CD4-positive, CD25-positive, alpha-beta regulatory T cell (primary cell): ENCODE measurements around the gene CCT7. TPM values are rescaled to one million over a fixed set of nuclear protein-coding genes. Genes with fewer than 3 reads are reported as not detected.
A peak's percentile ranks its signal among the peaks of the same experiment; 100 is the strongest.

ENCODE experiments used
- ATAC-seq, 2 donors: fragments of 150-1000 bp; cut with Tn5 transposase; one replicate each; pipeline ENCODE4 v1.10.0; 2021; ENCODE audit warnings: low read depth in 2 of 2, moderate number of reproducible peaks in 2 of 2, moderate library complexity in 1 of 2
- DNase-seq, 3 donors: peaks; one replicate each; pipeline versions ENCODE4 v3.0.0 to v3.0.0-alpha.2; 2012 to 2022; ENCODE audit warnings: mixed read lengths in 1 of 3
- H3K27ac ChIP-seq: one replicate; pipeline ENCODE4 v1.7.0; 2013; ENCODE audit warnings: mild to moderate bottlenecking, low read length; ENCODE audit not compliant: insufficient read depth, poor library complexity, severe bottlenecking
- H3K27me3 ChIP-seq: one replicate; pipeline ENCODE4 v1.7.0; 2013; ENCODE audit warnings: low read length; ENCODE audit not compliant: control insufficient read depth, insufficient read depth
- H3K36me3 ChIP-seq: one replicate; pipeline ENCODE4 v1.7.0; 2013; ENCODE audit warnings: mild to moderate bottlenecking, low read length, moderate library complexity; ENCODE audit not compliant: control insufficient read depth, insufficient read depth
- H3K4me1 ChIP-seq: 2 replicates; pipeline ENCODE4 v1.7.0; 2013; ENCODE audit warnings: mild to moderate bottlenecking, low read length; ENCODE audit not compliant: insufficient read depth, control insufficient read depth, poor library complexity, severe bottlenecking
- H3K4me3 ChIP-seq: one replicate; pipeline ENCODE4 v1.7.0; 2013; ENCODE audit warnings: low read depth, mild to moderate bottlenecking, low read length, moderate library complexity
- H3K9me3 ChIP-seq, 2 experiments: 1 replicate in 1 of 2; 2 replicates in 1 of 2; pipeline ENCODE4 v1.7.0; 2013; ENCODE audit warnings: low read length in 2 of 2, mild to moderate bottlenecking in 1 of 2, moderate library complexity in 1 of 2; ENCODE audit not compliant: control insufficient read depth in 2 of 2
- H3K27ac Mint-ChIP-seq, 3 donors: one replicate each; pipeline ENCODE4 v1.8.0; 2020 to 2022; ENCODE audit warnings: mild to moderate bottlenecking in 3 of 3, mixed read lengths in 3 of 3, moderate library complexity in 2 of 3
- H3K27me3 Mint-ChIP-seq: one replicate; pipeline ENCODE4 v1.8.0; 2022; ENCODE audit warnings: mild to moderate bottlenecking, mixed read lengths
- H3K36me3 Mint-ChIP-seq: one replicate; pipeline ENCODE4 v1.8.0; 2020; ENCODE audit warnings: mixed read lengths
- H3K4me1 Mint-ChIP-seq, 4 donors: one replicate each; pipeline ENCODE4 v1.8.0; 2020 to 2022; ENCODE audit warnings: mixed read lengths in 4 of 4, mild to moderate bottlenecking in 1 of 4
- H3K4me3 Mint-ChIP-seq, 4 donors: one replicate each; pipeline ENCODE4 v1.8.0; 2020 to 2022; ENCODE audit warnings: mild to moderate bottlenecking in 4 of 4, mixed read lengths in 4 of 4, moderate library complexity in 3 of 4
- H3K9me3 Mint-ChIP-seq, 7 donors: one replicate each; pipeline ENCODE4 v1.8.0; 2020 to 2022; ENCODE audit warnings: mixed read lengths in 7 of 7, mild to moderate bottlenecking in 3 of 7, moderate library complexity in 2 of 7
- polyA plus RNA-seq, 4 donors: library from polyadenylated mRNA; unstranded; fragments of 300-500 nt; fragmentation: Illumina TruSeq; gene quantifications; one replicate each; pipeline ENCODE4 v1.2.3, GENCODE V29; 2021
- total RNA-seq: library from RNA; stranded (reverse); gene quantifications from one replicate; pipeline ENCODE4 v1.2.3, GENCODE V29; 2022

Gene CCT7
- total and polyA plus RNA-seq, 5 donors from 2014 or later: 114 to 287 (median 275) TPM

- no peak overlapping the region for H3K27ac ChIP-seq
- H3K9me3 ChIP-seq: no peaks in the 10 kb centered on the region
- DNase-seq (no peak), ATAC-seq (no peak)
- Mint-ChIP-seq H3K27me3 (no peaks in the 10 kb centered on the region), H3K4me1 (peaks cover 6 to 15% (median 10%) of the 10 kb centered on the region in 4 donors), H3K27ac (no peak overlapping the region), H3K36me3 (peaks cover 26% of the 10 kb centered on the region), H3K9me3 (no peaks in the 10 kb centered on the region), H3K4me3 (no peak overlapping the region)
- no peak overlapping the region for H3K4me3 ChIP-seq
- peaks cover 89% of the 10 kb centered on the region for H3K36me3 ChIP-seq
- no peaks in the 10 kb centered on the region for H3K4me1 ChIP-seq
- no peaks in the 10 kb centered on the region for H3K27me3 ChIP-seq
These were observed 9.9 kb downstream of the CCT7 start for GRCh38 chr2:73243884-73244570.

GRCh38 chr2:73244580-73244979 is 10.5 kb downstream of the CCT7 start:
- H3K4me1 ChIP-seq: no peaks in the 10 kb centered on the region

GRCh38 chr2:73246850-73247249 is 12.7 kb downstream of the CCT7 start:
- Histone ChIP-seq H3K9me3 (no peaks in the 10 kb centered on the region), H3K27ac (no peak overlapping the region), H3K4me3 (no peak overlapping the region), H3K36me3 (peaks cover 92% of the 10 kb centered on the region), H3K4me1 (no peaks in the 10 kb centered on the region), H3K27me3 (no peaks in the 10 kb centered on the region)
- no peaks in the 10 kb centered on the region for H3K9me3 Mint-ChIP-seq
- H3K36me3 Mint-ChIP-seq: peaks cover 45% of the 10 kb centered on the region
- peaks cover 0 to 10% (median 6%) of the 10 kb centered on the region in 4 donors for H3K4me1 Mint-ChIP-seq
- H3K27ac Mint-ChIP-seq: no peak overlapping the region
- DNase-seq (no peak), ATAC-seq (no peak)
- no peaks in the 10 kb centered on the region for H3K27me3 Mint-ChIP-seq
- H3K4me3 Mint-ChIP-seq: no peak overlapping the region

More at GRCh38 chr2:73244580-73244979, 10.5 kb downstream of the CCT7 start:
- Mint-ChIP-seq H3K4me1 (peaks cover 1 to 10% (median 7%) of the 10 kb centered on the region in 4 donors), H3K9me3 (no peaks in the 10 kb centered on the region), H3K27ac (no peak overlapping the region), H3K36me3 (peaks cover 30% of the 10 kb centered on the region), H3K27me3 (no peaks in the 10 kb centered on the region), H3K4me3 (no peak overlapping the region)
- DNase-seq (no peak), ATAC-seq (no peak)
- no peaks in the 10 kb centered on the region for H3K9me3 ChIP-seq
- H3K36me3 ChIP-seq: peaks cover 89% of the 10 kb centered on the region
- H3K27me3 ChIP-seq: no peaks in the 10 kb centered on the region
- H3K27ac ChIP-seq: no peak overlapping the region
- no peak overlapping the region for H3K4me3 ChIP-seq

- Histone ChIP-seq H3K36me3 (peaks cover 95% of the 10 kb centered on the region), H3K9me3 (no peaks in the 10 kb centered on the region), H3K4me1 (no peaks in the 10 kb centered on the region), H3K27me3 (no peaks in the 10 kb centered on the region), H3K27ac (no peak overlapping the region), H3K4me3 (no peak overlapping the region)
- no peak for DNase-seq
- Mint-ChIP-seq H3K27me3 (no peaks in the 10 kb centered on the region), H3K36me3 (peaks cover 40% of the 10 kb centered on the region), H3K9me3 (no peaks in the 10 kb centered on the region), H3K4me1 (peaks cover 0 to 10% (median under 1%) of the 10 kb centered on the region in 4 donors), H3K4me3 (no peak overlapping the region), H3K27ac (no peak overlapping the region)
- ATAC-seq: no peak
These were observed 15.5 kb downstream of the CCT7 start for GRCh38 chr2:73249636-73250035.

- Mint-ChIP-seq H3K4me1 (peaks cover 0 to 4% (median 0%) of the 10 kb centered on the region in 4 donors), H3K9me3 (no peaks in the 10 kb centered on the region), H3K36me3 (peaks cover 33% of the 10 kb centered on the region), H3K4me3 (no peak overlapping the region), H3K27ac (no peak overlapping the region), H3K27me3 (no peaks in the 10 kb centered on the region)
- H3K27me3 ChIP-seq: no peaks in the 10 kb centered on the region
- no peaks in the 10 kb centered on the region for H3K9me3 ChIP-seq
- no peaks in the 10 kb centered on the region for H3K4me1 ChIP-seq
- DNase-seq: no peak
- H3K27ac ChIP-seq: no peak overlapping the region
- ATAC-seq: no peak
- no peak overlapping the region for H3K4me3 ChIP-seq
- H3K36me3 ChIP-seq: peaks cover 80% of the 10 kb centered on the region
These were observed 17.1 kb downstream of the CCT7 start for GRCh38 chr2:73250872-73251846.

GRCh38 chr2:73252238-73253027 is 18.3 kb downstream of the CCT7 start:
- Histone ChIP-seq H3K4me3 (no peak overlapping the region), H3K9me3 (no peaks in the 10 kb centered on the region), H3K27me3 (no peaks in the 10 kb centered on the region), H3K4me1 (no peaks in the 10 kb centered on the region), H3K27ac (no peak overlapping the region), H3K36me3 (peaks cover 67% of the 10 kb centered on the region)
- Mint-ChIP-seq H3K36me3 (peaks cover 22% of the 10 kb centered on the region), H3K4me1 (peaks cover 0 to 4% (median 0%) of the 10 kb centered on the region in 4 donors), H3K27ac (no peak overlapping the region), H3K27me3 (no peaks in the 10 kb centered on the region), H3K9me3 (no peaks in the 10 kb centered on the region), H3K4me3 (no peak overlapping the region)
- no peak for ATAC-seq
- DNase-seq: no peak

GRCh38 chr2:73253400-73253799 is 19.3 kb downstream of the CCT7 start:
- Histone ChIP-seq H3K9me3 (no peaks in the 10 kb centered on the region), H3K4me3 (no peak overlapping the region), H3K27me3 (no peaks in the 10 kb centered on the region), H3K27ac (no peak overlapping the region), H3K36me3 (peaks cover 58% of the 10 kb centered on the region), H3K4me1 (peaks cover 6% of the 10 kb centered on the region)
- DNase-seq: no peak
- H3K4me1 Mint-ChIP-seq: peaks cover 0 to 7% (median 0%) of the 10 kb centered on the region in 4 donors
- peaks cover 22% of the 10 kb centered on the region for H3K36me3 Mint-ChIP-seq
- no peaks in the 10 kb centered on the region for H3K27me3 Mint-ChIP-seq
- no peak overlapping the region for H3K4me3 Mint-ChIP-seq
- no peaks in the 10 kb centered on the region for H3K9me3 Mint-ChIP-seq
- ATAC-seq: no peak
- peak overlapping the region in 1 of 3 donors; percentile 43 for H3K27ac Mint-ChIP-seq
